ENCODE data around the gene LSM3. TPM values are rescaled to one million over a fixed set of nuclear protein-coding genes. Genes with fewer than 3 reads are reported as not detected.

LSM3 gene
- total RNA-seq, 2 donors from 2014 or later = 4.9 TPM

DNA sequence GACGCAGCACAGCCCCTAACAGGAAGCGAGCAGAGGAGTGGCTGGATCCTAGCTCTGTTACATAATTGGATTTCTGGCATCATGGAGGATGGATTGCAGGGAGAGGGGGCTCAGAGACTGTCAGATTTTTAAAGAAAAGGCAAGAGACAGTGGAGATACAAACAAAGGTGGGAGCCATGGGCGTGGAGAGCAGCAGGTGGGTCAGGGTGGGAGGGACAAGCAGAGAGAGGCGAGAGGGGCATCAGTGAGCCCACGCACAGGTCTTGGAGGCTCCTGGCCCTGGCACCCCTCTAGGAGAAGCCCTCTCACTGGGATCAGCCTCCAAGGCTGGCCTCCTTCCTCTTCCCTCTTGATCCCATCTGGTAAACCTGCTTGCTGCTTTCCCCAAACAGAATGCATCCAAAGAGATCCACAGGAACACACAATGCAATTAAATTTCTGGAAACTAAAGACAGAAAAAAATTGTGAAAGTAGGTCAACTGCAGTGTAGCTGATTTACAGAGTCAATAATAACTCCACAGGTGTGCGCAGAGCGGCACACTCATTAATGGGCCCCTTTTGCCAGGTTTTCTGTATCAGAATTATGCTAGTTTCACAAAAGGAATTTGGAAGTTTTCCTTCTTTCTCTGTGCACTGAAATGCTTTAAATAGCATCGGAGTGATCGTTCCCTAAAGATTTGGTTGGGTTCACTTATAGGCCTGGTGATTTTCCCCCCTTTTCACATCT is 66.1 kb downstream of the LSM3 start:
- Histone ChIP-seq H3K9me3 (no peaks in the 10 kb centered on the region), H3K4me3 (no peak overlapping the region), H3K27ac (no peak overlapping the region), H3K4me1 (ENCODE audit: control insufficient read depth in 1 of 2, low read depth in 2 of 2) (no peaks in the 10 kb centered on the region), H3K36me3 (no peaks in the 10 kb centered on the region), H3K27me3 (replicated peaks; ENCODE audit: insufficient read depth) (no peaks in the 10 kb centered on the region)
- DNase-seq (ENCODE audit: low spot score) (no peak), ATAC-seq (ENCODE audit: insufficient number of reproducible peaks, low FRiP score, low read depth) (no peak)
- TF ChIP-seq CTCF (IDR thresholded peaks at IDR 0.05) = no peak

GRCh38 chr3:14245248-14245639 is 66.6 kb downstream of the LSM3 start:
- Histone ChIP-seq H3K36me3 (no peaks in the 10 kb centered on the region), H3K27ac (no peak overlapping the region), H3K4me3 (no peak overlapping the region), H3K27me3 (replicated peaks; ENCODE audit: insufficient read depth) (no peaks in the 10 kb centered on the region), H3K4me1 (ENCODE audit: control insufficient read depth in 1 of 2, low read depth in 2 of 2) (no peaks in the 10 kb centered on the region), H3K9me3 (no peaks in the 10 kb centered on the region)
- no peak for DNase-seq (ENCODE audit: low spot score)
- TF ChIP-seq CTCF (IDR thresholded peaks at IDR 0.05) = no peak
- ATAC-seq (ENCODE audit: insufficient number of reproducible peaks, low FRiP score, low read depth) = no peak

- H3K4me1 ChIP-seq (ENCODE audit: control insufficient read depth in 1 of 2, low read depth in 2 of 2) = no peaks in the 10 kb centered on the region
- ATAC-seq (ENCODE audit: insufficient number of reproducible peaks, low FRiP score, low read depth) (no peak), DNase-seq (ENCODE audit: low spot score) (no peak)
- H3K27ac ChIP-seq = no peak overlapping the region
- H3K36me3 ChIP-seq = no peaks in the 10 kb centered on the region
- no peak for TF ChIP-seq CTCF (IDR thresholded peaks at IDR 0.05)
- H3K27me3 ChIP-seq (replicated peaks; ENCODE audit: insufficient read depth) = no peaks in the 10 kb centered on the region
- no peaks in the 10 kb centered on the region for H3K9me3 ChIP-seq
- H3K4me3 ChIP-seq = no peak overlapping the region
Observed at GRCh38 chr3:14245822-14246221, 67.2 kb downstream of the LSM3 start.

GRCh38 chr3:14246414-14246813 is 67.8 kb downstream of the LSM3 start:
- H3K27ac ChIP-seq = no peak overlapping the region
- no peak overlapping the region for H3K4me3 ChIP-seq
- ATAC-seq (ENCODE audit: insufficient number of reproducible peaks, low FRiP score, low read depth) = no peak

DNA sequence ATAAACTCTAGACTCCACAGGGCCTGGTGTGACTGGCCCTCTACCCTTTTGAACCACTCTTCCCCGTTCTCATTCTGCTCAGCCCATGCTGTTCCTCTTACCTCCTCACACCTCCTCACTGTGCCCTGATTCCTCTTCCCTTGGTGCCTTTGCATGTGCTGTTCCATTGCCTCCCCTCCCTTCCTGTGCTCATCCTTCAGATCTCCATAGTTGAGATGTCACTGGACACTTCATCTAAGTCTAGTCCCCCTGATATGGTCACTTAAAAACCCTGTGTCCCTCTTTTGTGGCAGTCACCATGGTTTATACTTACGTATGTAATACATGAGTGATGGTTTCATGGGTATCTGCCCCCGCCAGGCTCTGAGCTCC is 69.8 kb downstream of the LSM3 start:
- ATAC-seq (ENCODE audit: insufficient number of reproducible peaks, low FRiP score, low read depth) (no peak), DNase-seq (ENCODE audit: low spot score) (no peak)
- no peaks in the 10 kb centered on the region for H3K36me3 ChIP-seq
- no peaks in the 10 kb centered on the region for H3K9me3 ChIP-seq
- no peak for TF ChIP-seq CTCF (IDR thresholded peaks at IDR 0.05)
- H3K4me1 ChIP-seq (ENCODE audit: control insufficient read depth in 1 of 2, low read depth in 2 of 2) = no peaks in the 10 kb centered on the region
- no peak overlapping the region for H3K27ac ChIP-seq
- H3K27me3 ChIP-seq (replicated peaks; ENCODE audit: insufficient read depth) = no peaks in the 10 kb centered on the region
- H3K4me3 ChIP-seq = no peak overlapping the region

More at GRCh38 chr3:14246414-14246813, 67.8 kb downstream of the LSM3 start:
- H3K36me3 ChIP-seq = no peaks in the 10 kb centered on the region
- no peak for DNase-seq (ENCODE audit: low spot score)
- H3K27me3 ChIP-seq (replicated peaks; ENCODE audit: insufficient read depth) = no peaks in the 10 kb centered on the region
- no peaks in the 10 kb centered on the region for H3K4me1 ChIP-seq (ENCODE audit: control insufficient read depth in 1 of 2, low read depth in 2 of 2)
- no peak for TF ChIP-seq CTCF (IDR thresholded peaks at IDR 0.05)
- H3K9me3 ChIP-seq = no peaks in the 10 kb centered on the region

All from thoracic aorta (tissue), 2 donors.